OCI-LY3 (cell line): ENCODE data around the gene RAB23.

Source experiments
- H2AFZ ChIP-seq: fragments of 200-600, 300-600 bp; shearing (Covaris generic); 2 replicates; pipeline ENCODE4 v1.6.0; 2014; ENCODE audit warnings: antibody characterized with exemption, low read depth, low read length
- H3K27ac ChIP-seq: fragments of 200-600, 300-600 bp; sonication (generic); 2 replicates; pipeline ENCODE4 v1.5.1; 2014; ENCODE audit warnings: mild to moderate bottlenecking, low read length, moderate library complexity, mixed read lengths
- H3K27me3 ChIP-seq: fragments of 200-600, 300-600 bp; sonication (generic); 2 replicates; pipeline ENCODE4 v1.6.1; 2014; ENCODE audit warnings: low read depth, low read length, mixed read lengths
- H3K36me3 ChIP-seq: fragments of 200-600, 300-600 bp; sonication (generic); replicated peaks from 2 replicates; pipeline ENCODE3; 2014; ENCODE audit warnings: low read depth, low read length, mixed read lengths
- H3K4me1 ChIP-seq: fragments of 300-600, 200-600 bp; sonication (generic); 2 replicates; pipeline ENCODE4 v1.6.1; 2014; ENCODE audit warnings: low read length, mixed read lengths
- H3K4me2 ChIP-seq: fragments of 200-600, 300-600 bp; sonication (generic); 2 replicates; pipeline ENCODE4 v1.6.1; 2014; ENCODE audit warnings: low read length, mixed read lengths
- H3K4me3 ChIP-seq: fragments of 300-600, 200-600 bp; sonication (generic); 2 replicates; pipeline ENCODE4 v1.5.1; 2014; ENCODE audit warnings: antibody characterized with exemption, mild to moderate bottlenecking, low read length, moderate library complexity
- H3K79me2 ChIP-seq: fragments of 300-600, 200-600 bp; shearing (Covaris generic); 2 replicates; pipeline ENCODE4 v1.6.1; 2014; ENCODE audit warnings: mild to moderate bottlenecking, low read length, mixed read lengths
- H3K9ac ChIP-seq: fragments of 300-600, 200-600 bp; shearing (Covaris generic); 2 replicates; pipeline ENCODE4 v1.6.0; 2014; ENCODE audit warnings: mild to moderate bottlenecking, low read length, moderate library complexity
- H3K9me3 ChIP-seq: fragments of 200-600, 300-600 bp; shearing (Covaris generic); 2 replicates; pipeline ENCODE4 v1.6.1; 2014; ENCODE audit warnings: low read length, mixed read lengths; ENCODE audit not compliant: insufficient read depth
- H4K20me1 ChIP-seq: fragments of 200-600, 300-600 bp; sonication (generic); 2 replicates; pipeline ENCODE4 v1.6.1; 2016; ENCODE audit warnings: low read length, mixed read lengths; ENCODE audit not compliant: insufficient read depth
- EZH2phosphoT487 ChIP-seq: fragments of 200-600 bp; shearing (Covaris generic); IDR thresholded peaks from 2 replicates; pipeline ENCODE4 v1.6.1; 2018; ENCODE audit warnings: antibody characterized with exemption, mixed run types, low read depth
- TF ChIP-seq, protein P1 (sequence below): fragments of 200-600, 300-600 bp; sonication (generic); IDR thresholded peaks from 2 replicates; pipeline ENCODE4 v1.5.1; 2014; ENCODE audit warnings: antibody characterized with exemption, low read length, low read depth

RAB23 gene

DNA sequence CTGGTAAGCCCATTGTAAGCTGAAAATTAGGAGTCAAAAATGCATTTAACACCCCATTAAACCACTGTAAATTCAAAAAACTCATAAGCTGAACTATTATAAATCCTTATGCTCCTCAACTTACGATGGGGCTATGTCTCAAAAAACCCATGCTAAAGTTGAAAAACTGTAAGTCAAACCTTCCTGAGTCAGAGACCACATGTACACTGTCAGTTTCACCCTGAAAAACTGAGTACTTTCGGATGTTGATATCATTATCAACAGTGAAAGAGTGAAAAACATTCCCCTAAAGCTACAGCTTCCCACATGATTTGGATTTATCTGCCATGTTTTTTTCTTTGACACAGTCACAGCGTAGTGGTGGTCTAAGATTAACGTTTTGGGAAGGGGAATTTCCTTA, 14.2 kb downstream of the RAB23 start:
- Histone ChIP-seq H3K9me3 (no peaks in the 10 kb centered on the region), H3K9ac (no peak overlapping the region), H4K20me1 (no peaks in the 10 kb centered on the region), H3K79me2 (peaks cover 14% of the 10 kb centered on the region), H3K4me3 (no peak overlapping the region), H3K4me1 (no peaks in the 10 kb centered on the region), H3K27me3 (no peaks in the 10 kb centered on the region), H3K36me3 (no peaks in the 10 kb centered on the region), H2AFZ (no peak overlapping the region), H3K27ac (no peak overlapping the region), H3K4me2 (no peak overlapping the region)
- TF ChIP-seq, protein P1, sequence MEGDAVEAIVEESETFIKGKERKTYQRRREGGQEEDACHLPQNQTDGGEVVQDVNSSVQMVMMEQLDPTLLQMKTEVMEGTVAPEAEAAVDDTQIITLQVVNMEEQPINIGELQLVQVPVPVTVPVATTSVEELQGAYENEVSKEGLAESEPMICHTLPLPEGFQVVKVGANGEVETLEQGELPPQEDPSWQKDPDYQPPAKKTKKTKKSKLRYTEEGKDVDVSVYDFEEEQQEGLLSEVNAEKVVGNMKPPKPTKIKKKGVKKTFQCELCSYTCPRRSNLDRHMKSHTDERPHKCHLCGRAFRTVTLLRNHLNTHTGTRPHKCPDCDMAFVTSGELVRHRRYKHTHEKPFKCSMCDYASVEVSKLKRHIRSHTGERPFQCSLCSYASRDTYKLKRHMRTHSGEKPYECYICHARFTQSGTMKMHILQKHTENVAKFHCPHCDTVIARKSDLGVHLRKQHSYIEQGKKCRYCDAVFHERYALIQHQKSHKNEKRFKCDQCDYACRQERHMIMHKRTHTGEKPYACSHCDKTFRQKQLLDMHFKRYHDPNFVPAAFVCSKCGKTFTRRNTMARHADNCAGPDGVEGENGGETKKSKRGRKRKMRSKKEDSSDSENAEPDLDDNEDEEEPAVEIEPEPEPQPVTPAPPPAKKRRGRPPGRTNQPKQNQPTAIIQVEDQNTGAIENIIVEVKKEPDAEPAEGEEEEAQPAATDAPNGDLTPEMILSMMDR: no peak
- no peak for TF ChIP-seq EZH2phosphoT487

DNA sequence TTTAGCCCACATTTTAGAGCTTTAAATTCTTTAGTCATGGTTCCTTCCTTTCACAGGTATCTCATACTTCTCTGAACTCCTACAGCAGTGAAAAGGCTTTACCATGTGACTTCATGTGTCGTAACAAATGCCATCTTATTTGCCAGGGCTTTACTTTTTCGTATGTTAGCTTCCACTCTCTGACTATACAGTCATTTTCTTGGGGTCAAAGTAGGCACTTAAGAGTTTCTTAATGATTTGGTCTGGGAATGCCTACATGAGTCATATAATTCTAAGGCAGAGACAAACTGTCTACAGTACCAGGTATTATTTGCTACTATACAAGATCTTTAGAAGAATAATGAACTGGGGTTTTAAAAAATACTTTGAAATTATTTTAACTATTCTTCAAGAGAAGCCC, 15.0 kb downstream of the RAB23 start:
- Histone ChIP-seq H4K20me1 (no peaks in the 10 kb centered on the region), H3K27ac (no peak overlapping the region), H3K4me1 (no peaks in the 10 kb centered on the region), H3K27me3 (no peaks in the 10 kb centered on the region), H3K9ac (no peak overlapping the region), H3K4me3 (no peak overlapping the region), H2AFZ (no peak overlapping the region), H3K4me2 (no peak overlapping the region), H3K36me3 (no peaks in the 10 kb centered on the region), H3K79me2 (peaks cover 7% of the 10 kb centered on the region), H3K9me3 (no peaks in the 10 kb centered on the region)
- TF ChIP-seq, protein P1: no peak
- TF ChIP-seq EZH2phosphoT487: no peak

DNA sequence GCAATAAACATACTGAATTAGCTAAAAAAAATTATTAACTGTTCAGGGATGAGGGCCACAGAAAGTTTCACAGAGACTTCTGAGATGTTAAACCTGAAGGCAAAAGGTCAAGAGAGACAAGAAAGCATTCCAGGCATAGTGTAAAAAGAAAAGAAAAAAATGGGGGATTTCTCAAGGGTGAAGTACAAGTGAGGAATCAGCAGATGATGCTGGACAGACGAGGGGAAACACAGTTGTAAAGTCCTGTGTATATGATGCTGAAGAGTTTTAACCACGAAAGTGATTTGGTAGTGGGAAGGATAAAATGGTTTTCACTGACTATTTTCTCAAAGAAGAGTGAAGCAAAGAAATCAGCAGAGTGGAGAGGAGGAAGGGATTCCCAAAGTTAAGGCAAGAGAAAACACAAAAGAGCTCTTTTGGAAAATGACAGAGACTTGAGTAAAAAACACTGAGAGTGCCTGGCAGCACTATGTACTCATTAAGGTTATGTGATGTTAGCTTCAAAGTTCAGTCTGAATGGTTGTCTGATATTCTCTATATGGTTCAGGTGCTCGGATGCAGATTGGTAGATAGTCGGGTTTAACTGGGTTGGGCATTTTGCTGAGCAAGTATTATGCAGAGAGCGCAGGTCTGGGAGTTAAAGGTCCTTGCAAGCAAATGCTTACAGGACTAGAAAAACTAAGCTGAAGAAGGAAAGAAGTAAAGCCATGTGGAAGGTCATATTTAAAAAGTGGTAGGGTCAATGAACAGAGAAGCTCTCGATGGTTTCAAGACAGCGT, 16.4 kb downstream of the RAB23 start:
- no peak for TF ChIP-seq EZH2phosphoT487
- TF ChIP-seq, protein P1: no peak

DNA sequence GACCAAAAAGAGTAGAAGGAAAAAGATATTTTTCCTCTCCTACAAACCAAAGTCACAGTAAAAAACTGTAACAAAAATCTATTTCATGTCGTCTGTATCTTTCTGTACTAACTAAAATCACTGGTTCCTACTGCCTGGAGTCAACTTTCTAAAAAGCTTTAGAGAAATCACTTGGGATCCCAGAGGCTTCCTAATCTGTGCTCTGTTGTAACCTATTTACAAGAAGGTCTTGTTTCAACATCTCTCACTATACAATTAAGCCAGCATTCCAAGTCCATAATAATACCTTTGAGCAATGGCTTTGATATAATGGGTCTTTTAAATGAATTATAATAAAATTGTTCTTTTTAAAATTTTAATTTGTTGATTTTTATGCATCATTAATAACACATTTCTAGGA, 20.4 kb downstream of the RAB23 start:
- Histone ChIP-seq H3K4me2 (no peak overlapping the region), H3K27me3 (no peaks in the 10 kb centered on the region), H4K20me1 (no peaks in the 10 kb centered on the region), H3K4me1 (no peaks in the 10 kb centered on the region), H3K4me3 (no peak overlapping the region), H2AFZ (no peak overlapping the region), H3K36me3 (no peaks in the 10 kb centered on the region), H3K9ac (no peak overlapping the region), H3K79me2 (no peaks in the 10 kb centered on the region), H3K9me3 (no peaks in the 10 kb centered on the region), H3K27ac (no peak overlapping the region)
- TF ChIP-seq, protein P1: no peak
- TF ChIP-seq EZH2phosphoT487: no peak

More for the DNA sequence above, 16.4 kb downstream of the RAB23 start:
- no peaks in the 10 kb centered on the region for H3K27me3 ChIP-seq
- no peak overlapping the region for H2AFZ ChIP-seq
- H3K36me3 ChIP-seq: no peaks in the 10 kb centered on the region
- no peak overlapping the region for H3K4me3 ChIP-seq
- H3K9me3 ChIP-seq: no peaks in the 10 kb centered on the region
- H3K4me2 ChIP-seq: no peak overlapping the region
- H3K4me1 ChIP-seq: no peaks in the 10 kb centered on the region
- H3K27ac ChIP-seq: no peak overlapping the region
- no peaks in the 10 kb centered on the region for H3K79me2 ChIP-seq
- no peaks in the 10 kb centered on the region for H4K20me1 ChIP-seq
- H3K9ac ChIP-seq: no peak overlapping the region
